Fibroblast of lung (primary cell): Measurements from ENCODE around the gene SCRN2.

ENCODE experiments used
- EZH2 ChIP-seq: IDR thresholded peaks from 2 replicates; pipeline ENCODE4 v1.5.1; 2012; ENCODE audit warnings: low read length, control low read depth, mild to moderate bottlenecking; ENCODE audit errors: missing control alignments
- TF ChIP-seq, protein P1 (sequence below), 2 donors: IDR thresholded peaks in 1 of 2; conservative IDR thresholded peaks in 1 of 2; 1 replicate in 1 of 2; 2 replicates in 1 of 2; pipeline ENCODE4 v1.5.1; 2011 to 2012; ENCODE audit warnings: low read length in 2 of 2, control low read depth in 1 of 2, inconsistent platforms in 1 of 2, low read depth in 1 of 2, mild to moderate bottlenecking in 1 of 2

DNA sequence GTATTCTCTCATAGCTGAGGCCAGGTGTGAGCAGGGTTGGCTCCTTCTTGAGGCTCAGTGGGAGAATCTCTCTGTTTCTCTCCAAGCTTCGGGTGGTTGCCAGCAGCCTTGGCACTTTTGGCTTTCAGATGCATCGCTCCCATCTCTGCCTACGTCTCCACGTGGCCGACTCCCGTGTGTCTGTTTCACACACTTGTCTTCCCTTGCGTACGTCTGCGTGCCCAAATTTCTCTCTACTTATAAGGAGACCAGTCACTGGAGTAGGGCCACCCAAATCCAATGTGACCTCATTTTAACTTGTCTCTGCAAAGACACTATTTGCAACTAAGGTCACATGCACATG lies 34.2 kb downstream of the SCRN2 start:
- TF ChIP-seq, protein P1, sequence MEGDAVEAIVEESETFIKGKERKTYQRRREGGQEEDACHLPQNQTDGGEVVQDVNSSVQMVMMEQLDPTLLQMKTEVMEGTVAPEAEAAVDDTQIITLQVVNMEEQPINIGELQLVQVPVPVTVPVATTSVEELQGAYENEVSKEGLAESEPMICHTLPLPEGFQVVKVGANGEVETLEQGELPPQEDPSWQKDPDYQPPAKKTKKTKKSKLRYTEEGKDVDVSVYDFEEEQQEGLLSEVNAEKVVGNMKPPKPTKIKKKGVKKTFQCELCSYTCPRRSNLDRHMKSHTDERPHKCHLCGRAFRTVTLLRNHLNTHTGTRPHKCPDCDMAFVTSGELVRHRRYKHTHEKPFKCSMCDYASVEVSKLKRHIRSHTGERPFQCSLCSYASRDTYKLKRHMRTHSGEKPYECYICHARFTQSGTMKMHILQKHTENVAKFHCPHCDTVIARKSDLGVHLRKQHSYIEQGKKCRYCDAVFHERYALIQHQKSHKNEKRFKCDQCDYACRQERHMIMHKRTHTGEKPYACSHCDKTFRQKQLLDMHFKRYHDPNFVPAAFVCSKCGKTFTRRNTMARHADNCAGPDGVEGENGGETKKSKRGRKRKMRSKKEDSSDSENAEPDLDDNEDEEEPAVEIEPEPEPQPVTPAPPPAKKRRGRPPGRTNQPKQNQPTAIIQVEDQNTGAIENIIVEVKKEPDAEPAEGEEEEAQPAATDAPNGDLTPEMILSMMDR (conservative IDR thresholded peaks at IDR 0.05 in 1 of 2, IDR thresholded peaks at IDR 0.05 in 1 of 2; ENCODE audit: low read depth in 1 of 2, low read length in 2 of 2): no peak
- no peak for TF ChIP-seq EZH2
